DMS53 (cell line): ENCODE measurements around the gene CARD11.
"Not testable (repeated sequence)": the region's sequence is repeated elsewhere in the genome, so short reads cannot be mapped to it uniquely, and the experiment has no call there.

Experiments
- DNase-seq: peaks from one replicate; lab custom pipeline; 2025; lab: John Stamatoyannopoulos, UW

Gene CARD11

DNA sequence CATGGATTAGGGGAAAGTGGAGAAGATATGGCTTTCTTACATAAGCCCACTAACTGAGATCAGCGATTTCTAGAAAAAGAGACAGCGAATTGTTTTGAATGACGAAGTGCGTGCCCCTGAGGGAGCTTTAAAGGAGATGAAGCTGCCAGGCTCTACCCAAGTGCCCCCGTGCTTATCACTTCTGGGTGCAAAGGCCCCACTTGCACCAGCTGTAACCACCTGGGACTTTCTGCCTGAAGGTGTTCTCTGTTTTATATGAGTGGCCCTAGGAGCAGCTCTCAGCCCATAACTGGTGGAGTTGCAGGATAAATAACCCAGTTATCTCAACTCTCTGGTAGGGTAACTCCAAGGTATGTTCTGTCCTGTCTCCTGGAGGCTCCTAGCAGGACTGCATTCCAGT lies 20.4 kb upstream of the CARD11 start:
- DNase-seq = no peak

- DNase-seq = no peak
Measured at GRCh38 chr7:3063016-3063753, 19.5 kb upstream of the CARD11 start.

DNA sequence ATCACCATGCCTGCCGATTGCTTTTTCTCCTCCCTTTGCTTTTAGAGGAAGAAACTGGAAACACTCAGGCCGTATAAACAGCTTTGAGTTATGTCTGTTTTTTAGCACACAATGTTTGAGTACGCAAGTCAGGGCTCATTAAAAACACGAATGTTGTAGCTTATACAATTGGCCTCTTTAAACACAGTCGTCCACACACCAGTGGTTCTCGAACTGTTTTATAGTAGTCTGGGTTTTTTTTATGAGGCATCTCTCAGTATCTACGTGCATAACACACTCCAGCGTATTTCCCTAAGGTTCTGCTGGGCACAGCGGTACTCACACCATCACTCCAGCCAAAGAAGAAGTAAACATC lies 13.4 kb upstream of the CARD11 start:
- no peak for DNase-seq

DNA sequence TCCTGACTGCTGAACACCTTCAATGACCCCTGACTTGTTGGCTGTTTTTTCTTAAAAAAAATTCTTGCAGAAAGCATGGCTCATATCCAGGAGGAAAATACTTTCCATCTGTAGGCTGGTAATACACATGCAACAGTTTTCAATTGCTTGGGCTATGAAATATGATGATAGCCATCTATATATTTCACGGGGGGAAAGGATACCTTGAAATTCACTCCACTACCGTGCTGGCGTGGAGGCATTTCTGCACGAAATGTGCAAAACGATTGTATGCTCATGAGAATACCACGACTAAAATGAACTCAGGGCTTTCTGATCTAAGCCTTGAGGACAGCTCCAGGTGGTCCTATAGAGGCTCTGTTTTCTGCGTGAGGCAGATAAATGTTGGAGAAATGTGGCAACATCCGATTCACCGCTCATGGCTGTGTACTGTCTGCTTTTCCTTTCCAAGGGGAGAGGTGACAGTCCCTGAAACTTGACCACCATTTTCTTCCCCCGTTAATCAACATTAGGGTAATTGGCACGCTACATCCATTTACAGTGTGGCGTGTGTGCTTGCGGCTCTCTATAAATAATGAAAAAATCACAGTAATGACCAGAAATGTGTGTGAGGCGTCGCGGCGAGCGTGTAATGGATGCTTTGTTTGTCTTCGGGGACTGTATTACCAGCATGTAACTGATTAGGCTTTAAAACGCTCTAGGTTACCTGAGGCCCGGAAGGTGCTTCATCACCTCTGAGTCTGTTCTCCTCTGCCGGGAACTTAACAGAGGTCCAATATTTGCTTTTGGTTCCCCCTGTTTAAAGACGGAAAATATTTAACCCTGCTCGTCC lies 12.8 kb upstream of the CARD11 start:
- DNase-seq = no peak

DNA sequence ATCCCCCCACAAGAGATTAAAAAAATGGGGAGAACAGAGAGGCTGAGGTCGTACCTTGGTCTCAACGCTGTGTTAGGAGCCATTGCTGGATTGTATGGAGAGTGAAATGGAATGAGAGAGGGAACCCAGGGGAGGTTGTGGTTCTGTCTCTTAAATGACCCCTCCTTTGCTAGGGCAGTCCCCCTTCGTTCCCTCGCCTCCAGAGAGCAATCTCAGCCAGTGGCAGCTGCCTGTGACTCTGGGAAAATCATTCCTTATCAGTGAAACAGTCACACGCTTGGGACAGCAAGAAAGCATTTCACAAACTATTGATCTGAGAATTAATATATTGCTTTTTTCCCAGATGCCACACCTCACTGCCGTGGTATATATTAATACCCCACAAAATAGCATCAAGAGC lies 12.0 kb upstream of the CARD11 start:
- DNase-seq = no peak

GRCh38 chr7:3042861-3043489 lies 692 bp downstream of the CARD11 start:
- no peak for DNase-seq

- DNase-seq = no peak
Measured at GRCh38 chr7:3041986-3042675, 1.5 kb downstream of the CARD11 start.

DNA sequence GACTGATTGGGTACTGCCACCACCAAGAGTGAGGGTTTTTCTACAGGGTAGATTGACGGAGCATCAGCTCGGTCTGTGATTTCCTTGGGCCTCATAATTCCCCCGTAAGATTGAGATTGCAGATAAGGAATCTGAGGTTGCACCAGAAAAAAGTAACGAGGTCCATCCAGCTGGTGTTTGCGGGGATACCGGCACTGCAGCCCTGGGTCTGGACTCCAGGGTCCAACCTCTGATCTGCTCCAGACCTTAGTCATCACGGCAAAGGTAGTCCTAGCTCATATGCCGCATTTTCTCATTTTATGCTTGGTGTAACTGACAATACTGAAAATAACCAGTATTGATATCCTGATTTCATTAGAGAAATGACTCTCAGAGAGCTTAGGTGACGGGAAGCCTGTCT lies 3.9 kb downstream of the CARD11 start:
- DNase-seq = no peak

DNA sequence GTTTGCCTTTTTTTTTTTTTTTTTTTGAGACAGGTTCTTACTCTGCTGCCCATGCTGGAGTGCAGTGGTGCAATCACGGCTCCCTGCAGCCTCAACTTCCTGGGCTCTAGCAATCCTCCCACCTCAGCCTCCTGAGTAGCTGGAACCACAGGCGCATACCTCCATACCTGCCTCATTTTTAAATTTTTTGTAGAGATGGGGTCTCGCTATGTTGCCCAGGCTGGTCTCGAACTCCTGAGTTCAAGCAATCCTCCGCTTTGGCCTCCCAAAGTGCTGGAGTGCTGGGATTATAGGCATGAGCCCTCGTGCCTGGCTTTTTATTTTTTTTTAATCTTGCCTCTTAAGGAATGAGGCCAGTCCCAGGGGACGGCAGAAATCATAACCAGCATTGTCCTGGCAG lies 5.7 kb downstream of the CARD11 start:
- DNase-seq = not testable (repeated sequence)

DNA sequence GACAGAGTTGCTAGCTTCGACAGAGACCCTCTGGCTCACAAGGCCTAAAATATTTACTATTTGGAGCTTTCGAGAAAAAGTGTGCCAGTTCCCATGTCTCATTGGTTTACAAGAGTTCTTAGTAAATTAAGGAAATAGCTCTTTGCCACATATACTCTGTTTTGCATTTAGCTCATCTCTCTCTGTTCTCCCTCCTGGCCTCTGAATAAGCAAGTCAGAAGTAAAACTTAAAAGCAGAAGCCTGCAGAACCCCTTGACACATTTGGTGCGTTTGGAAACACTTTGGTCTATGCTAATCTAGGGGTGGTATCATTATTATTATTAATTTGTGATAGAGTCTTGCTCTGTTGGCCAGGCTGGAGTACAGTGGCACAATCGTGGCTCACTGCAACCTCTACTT lies 6.4 kb downstream of the CARD11 start:
- DNase-seq = no peak

DNA sequence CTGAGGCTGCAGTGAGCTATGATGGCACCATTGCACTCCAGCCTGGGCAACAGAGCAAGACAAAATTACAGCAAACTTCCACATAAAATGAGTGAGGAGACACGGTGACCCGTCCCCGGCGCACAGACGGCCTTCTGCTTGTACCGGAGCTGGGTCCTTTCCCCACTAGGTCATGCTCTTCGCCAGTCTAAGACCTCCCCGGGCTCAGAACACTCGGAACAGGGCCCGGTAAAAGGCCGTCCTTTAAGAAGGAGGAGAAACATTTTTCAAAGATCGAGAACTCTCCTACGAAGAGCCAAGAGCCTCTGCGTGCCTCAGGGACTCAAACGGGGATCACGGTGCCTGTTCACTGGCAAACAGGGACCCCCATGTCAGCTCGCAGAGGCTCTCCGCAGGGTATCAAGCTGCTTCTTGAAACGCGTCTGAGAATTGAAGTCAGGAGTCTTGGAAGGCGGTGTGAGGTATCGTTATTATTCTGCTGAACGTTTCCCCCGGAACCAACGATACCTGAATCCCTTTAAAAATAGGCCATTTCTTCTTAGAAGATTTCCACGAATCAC lies 9.0 kb downstream of the CARD11 start:
- DNase-seq = no peak

DNA sequence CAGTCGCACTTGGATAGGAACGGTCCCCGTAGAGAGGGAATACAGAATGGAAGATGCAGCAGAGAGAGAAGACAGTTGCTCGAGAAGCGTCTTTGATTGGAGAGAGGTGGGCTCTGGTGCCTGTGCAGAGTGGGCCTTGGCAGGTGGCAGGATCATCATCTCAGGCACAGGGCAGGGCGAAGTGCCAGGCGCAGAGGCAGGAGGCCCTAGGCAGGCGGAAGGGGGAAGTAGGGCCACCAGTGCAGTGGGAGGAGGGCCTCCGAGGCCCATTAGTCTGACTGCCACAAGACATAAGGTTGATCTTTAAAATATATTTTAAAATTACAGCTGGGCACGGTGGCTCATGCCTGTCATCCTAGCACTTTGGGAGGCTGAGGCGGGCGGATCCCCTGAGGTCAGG lies 10.1 kb downstream of the CARD11 start:
- DNase-seq = no peak

- DNase-seq = no peak
Measured at GRCh38 chr7:3033136-3033535, 10.5 kb downstream of the CARD11 start.

- no peak for DNase-seq
Measured at GRCh38 chr7:3032256-3032655, 11.4 kb downstream of the CARD11 start.

GRCh38 chr7:3029138-3029537 lies 14.5 kb downstream of the CARD11 start:
- DNase-seq = no peak

DNA sequence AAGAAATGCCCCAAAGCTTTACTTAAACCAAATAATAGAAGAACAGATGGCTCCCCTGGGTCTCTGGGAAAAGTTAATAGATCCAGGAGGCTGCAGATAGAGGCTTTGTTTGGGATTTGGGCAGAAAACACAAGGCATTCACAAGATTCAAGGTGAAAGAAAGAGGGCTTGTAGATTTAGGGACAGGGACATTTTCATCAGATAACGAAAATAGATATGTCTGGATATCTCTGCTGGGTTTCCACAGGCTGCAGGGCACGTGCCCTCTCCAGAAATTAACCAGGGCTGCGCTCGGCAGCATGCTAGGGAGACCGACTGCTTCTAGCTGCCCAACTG lies 14.9 kb downstream of the CARD11 start:
- no peak for DNase-seq

GRCh38 chr7:3028071-3028757 lies 15.5 kb downstream of the CARD11 start:
- DNase-seq = no peak

DNA sequence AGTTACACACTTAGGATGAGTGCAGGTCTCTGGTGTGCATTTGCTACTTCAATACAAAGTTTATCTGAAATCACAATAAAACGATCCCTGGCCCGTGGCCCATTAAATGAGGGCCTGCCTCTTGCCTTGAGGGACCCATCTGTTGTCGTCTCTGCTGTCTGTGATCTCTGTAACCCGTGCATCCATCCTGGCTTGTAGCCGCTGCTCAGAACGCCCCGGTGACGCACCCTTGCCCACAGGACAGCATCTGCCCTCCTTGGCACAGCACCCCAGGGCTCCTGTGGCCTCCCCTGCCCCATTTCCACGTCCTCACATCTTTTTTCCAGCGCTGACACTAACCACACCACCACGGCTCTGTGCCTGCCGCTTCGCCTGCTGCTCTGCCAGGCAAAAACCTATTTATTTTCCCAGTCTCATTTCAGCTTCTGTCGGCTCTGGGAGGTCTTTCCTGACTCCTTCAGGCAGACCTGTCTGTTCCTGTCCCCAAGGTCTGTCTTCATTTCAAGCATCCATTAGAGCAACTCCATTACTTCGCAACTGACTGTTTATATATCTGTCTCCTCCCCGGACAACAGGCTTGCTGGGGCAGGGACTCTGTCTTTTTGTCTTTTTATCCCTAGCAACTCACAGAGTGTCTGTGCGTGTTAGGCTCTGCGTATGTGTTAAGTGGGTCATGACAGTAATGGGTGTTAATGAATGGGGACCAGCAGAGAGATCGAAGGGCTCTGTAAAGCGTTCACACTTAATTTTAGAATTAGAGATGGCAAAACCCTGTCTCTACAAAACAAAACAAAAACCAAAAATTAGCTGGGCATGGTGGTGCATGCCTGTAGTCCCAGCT lies 16.4 kb downstream of the CARD11 start:
- no peak for DNase-seq

- no peak for DNase-seq
Measured at GRCh38 chr7:3025616-3026015, 18.1 kb downstream of the CARD11 start.

- DNase-seq = no peak
Measured at GRCh38 chr7:3021825-3022224, 21.8 kb downstream of the CARD11 start.

DNA sequence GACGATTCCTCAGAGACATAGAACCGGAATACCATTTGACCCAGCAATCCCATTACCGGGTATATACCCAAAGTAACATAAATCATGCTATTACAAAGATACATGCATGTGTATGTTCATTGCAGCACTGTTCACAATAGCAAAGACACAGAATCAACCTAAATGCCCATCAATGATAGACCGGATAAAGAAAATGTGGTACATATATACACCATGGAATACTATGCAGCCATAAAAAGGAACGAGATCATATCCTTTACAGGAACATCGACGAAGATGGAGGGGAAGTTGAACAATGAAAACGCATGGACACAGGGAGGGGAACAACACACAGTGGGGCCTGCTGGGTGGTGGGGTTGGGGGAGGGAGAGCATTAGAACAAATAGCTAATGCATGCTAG lies 22.4 kb downstream of the CARD11 start:
- DNase-seq = not testable (repeated sequence)
